GM13977 (cell line): ENCODE data around the gene MBD3.

Experiments used
- DNase-seq: peaks from one replicate; pipeline ENCODE4 v3.0.0; 2012; ENCODE audit warnings: low spot score
- in situ Hi-C: fragments of 300-500 bp; cut with MboI; formaldehyde crosslinking; loops from one replicate; pipeline ENCODE4 v1.12.0; 2022; ENCODE audit warnings: low sequenced_read_pairs, low pct_unique_long_range_greater_than_20kb, mixed read lengths, inconsistent platforms; ENCODE audit not compliant: unreplicated experiment
- TF ChIP-seq, protein P1 (sequence below): IDR thresholded peaks from 2 replicates; pipeline ENCODE4 v1.5.1; 2012; ENCODE audit warnings: mild to moderate bottlenecking, control low read depth; ENCODE audit not compliant: insufficient read depth; ENCODE audit errors: extremely low read depth, missing control alignments

MBD3 gene

DNA sequence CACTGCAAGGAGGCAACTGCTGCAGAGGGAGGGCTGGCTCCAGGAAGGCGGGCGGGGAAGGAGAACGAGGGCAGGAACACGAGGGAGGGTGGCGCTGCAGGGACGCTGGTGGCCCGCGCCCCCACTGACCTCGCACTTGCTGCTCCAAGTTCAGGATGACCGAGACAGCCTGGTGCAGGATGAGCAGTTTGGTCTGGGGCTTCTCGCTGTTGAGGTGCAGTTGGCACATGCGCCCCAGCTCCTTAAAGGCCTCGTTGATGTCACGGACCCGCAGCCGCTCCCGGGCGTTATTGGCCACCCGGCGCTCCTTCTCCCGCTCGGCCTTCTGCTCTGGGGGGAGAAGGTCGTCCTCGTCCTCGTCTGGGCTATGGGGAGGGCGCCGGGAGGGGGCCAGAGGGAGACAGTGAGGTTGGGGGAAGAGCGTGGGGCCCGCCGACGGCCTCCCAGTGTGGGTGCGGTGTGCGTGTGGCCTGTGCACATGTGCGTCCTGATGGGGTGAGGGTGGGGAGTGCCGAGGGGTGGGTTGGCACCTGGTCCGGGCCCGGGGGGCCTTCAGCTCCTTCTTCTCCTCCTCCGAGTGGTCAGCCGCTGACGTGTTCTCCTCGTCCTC is 22.6 kb upstream of the MBD3 start:
- in situ Hi-C loops: no loop called here
- DNase-seq: no peak
- TF ChIP-seq, protein P1, sequence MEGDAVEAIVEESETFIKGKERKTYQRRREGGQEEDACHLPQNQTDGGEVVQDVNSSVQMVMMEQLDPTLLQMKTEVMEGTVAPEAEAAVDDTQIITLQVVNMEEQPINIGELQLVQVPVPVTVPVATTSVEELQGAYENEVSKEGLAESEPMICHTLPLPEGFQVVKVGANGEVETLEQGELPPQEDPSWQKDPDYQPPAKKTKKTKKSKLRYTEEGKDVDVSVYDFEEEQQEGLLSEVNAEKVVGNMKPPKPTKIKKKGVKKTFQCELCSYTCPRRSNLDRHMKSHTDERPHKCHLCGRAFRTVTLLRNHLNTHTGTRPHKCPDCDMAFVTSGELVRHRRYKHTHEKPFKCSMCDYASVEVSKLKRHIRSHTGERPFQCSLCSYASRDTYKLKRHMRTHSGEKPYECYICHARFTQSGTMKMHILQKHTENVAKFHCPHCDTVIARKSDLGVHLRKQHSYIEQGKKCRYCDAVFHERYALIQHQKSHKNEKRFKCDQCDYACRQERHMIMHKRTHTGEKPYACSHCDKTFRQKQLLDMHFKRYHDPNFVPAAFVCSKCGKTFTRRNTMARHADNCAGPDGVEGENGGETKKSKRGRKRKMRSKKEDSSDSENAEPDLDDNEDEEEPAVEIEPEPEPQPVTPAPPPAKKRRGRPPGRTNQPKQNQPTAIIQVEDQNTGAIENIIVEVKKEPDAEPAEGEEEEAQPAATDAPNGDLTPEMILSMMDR: no peak

DNA sequence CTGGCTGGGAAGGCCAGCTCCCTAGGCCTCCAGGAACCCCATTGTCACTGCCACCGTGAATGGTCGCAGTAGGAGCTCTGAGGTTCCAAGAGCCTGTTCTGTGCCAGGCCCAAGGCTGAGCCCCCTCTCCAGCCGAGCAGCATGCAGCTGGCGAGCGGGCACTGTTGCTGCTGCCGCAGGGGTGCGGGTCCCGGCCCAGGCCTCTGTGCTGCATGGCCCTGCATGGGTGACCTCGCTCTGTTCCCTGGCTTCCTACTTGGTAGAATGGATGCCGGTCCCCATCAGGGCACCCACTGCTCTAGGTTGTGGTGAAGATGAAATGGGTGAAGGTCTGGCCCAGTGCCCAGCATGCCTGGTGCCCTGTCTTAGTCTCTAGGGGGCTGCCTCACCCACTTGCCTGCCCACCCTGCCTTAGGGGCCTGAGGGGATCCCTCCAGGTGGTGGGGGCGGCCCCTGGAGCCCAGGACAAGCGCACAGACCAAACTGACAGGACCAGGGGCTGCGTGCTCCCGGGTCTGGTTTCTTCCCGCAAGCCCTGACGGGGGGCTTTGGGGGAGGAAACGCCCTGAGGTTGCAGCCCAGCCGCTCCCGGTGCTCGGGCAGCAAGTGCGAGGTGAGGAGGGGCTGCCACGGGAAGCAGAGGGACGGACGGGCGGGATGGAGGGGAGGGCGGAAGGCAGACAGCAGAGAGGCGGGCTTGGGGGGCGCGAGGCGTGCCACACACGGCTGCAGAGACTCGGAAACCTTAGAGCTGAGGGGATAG is 21.3 kb upstream of the MBD3 start:
- in situ Hi-C loops: no loop called here
- TF ChIP-seq, protein P1: no peak
- no peak for DNase-seq

DNA sequence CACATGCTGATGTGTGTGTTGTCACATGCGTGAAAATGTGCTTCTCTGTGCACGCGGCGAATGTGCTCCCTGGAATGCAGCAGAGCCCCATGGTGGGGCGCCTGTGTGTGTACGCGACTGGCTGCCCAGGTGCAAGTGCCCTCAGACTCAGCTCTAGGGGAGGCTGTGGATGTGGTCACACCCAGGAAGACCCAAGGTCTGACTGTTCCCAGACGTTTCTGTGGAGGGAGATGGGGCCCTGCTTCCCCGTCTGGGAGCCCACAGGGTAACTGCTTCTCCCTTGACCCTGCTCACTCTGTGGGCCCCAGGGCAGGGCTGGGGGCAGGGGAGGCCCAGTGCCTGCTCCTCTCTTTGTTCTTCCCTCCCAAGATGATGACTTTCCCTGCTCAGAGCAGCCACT is 20.5 kb upstream of the MBD3 start:
- TF ChIP-seq, protein P1: no peak
- DNase-seq: no peak
- in situ Hi-C loops: no loop called here

DNA sequence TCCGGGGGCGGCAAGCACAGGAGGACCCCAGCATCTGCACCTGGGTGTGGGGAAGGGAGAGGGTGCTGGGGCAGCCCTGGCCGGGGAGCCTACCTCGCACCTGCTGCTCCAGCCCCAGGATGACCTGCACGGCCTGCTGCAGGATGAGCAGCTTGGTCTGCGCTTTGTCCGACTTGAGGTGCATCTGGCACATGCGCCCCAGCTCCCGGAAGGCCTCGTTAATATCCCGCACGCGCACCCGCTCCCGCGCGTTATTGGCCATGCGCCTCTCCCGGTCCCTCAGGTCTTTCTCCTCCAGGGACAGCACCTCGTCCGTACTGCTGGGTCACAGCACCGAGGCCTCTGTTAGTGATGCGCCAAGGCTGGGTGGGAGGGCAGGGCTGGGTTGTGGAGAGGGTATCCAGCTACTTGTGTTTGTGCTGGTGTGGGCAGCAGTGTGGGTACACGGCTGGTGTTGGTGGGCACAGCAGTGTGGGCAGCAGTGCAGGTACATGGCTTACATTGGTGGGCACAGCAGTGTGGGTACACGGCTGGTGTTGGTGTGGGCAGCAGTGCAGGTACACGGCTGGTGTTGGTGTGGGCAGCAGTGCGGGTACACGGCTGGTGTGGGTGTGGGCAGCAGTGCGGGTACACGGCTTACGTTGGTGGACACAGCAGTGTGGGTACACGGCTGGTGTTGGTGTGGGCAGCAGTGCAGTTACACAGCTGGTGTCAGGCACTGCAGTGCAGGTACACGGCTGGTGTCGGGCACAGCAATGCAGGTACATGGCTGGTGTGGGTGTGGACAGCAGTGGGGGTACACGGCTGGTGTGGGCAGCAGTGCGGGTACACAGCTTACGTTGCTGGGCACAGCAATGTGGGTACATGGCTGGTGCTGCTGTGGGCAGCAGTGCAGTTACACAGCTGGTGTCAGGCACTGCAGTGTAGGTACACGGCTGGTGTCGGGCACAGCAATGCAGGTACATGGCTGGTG is 19.7 kb upstream of the MBD3 start:
- in situ Hi-C loops: no loop called here
- TF ChIP-seq, protein P1: no peak
- no peak for DNase-seq

DNA sequence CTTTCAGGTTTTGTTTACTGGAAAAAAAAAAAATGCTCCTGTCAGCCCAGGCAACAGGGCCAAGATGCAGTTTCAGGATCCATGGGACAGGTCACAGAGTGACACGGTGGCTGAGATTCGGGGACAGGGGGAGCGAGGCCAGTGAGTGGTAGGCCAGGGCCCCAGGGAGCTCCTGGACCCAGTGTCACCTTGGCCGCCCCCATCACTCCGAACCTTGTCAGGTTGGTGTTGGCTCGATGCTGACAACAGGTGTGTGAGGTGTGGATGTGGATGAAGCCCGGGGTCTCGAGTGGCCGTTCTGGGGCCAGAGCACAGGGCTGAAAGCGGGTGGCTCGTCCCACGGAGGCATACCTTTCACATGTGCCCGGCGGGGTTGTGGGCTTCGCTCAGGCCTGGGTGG is 18.7 kb upstream of the MBD3 start:
- in situ Hi-C loops: no loop called here
- TF ChIP-seq, protein P1: no peak
- no peak for DNase-seq

DNA sequence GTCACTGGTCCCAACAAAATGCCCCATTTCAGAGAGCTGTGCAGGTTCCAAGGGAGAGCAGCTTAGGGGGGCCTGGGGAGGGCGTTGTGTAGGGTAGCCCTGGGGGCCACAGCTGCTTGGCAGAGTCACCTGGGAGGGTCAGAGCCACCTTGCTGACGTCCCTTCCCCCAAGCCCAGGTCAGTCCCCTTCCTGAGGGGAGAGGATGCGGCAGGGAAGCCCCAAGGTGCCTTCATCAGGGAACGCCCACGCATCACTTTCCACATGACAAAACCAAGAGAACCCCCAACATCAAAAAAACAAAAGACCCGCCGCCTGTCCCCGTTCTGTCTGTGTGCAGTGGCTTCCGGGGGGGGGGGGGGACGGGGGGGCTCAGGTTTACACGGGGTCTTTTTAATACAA is 17.9 kb upstream of the MBD3 start:
- in situ Hi-C loops: no loop called here
- DNase-seq: no peak

More for the DNA sequence above, 17.9 kb upstream of the MBD3 start:
- TF ChIP-seq, protein P1: no peak
